Measurements from ENCODE around the gene AP1S2.
"Not testable (repeated sequence)": the region's sequence is repeated elsewhere in the genome, so short reads cannot be mapped to it uniquely, and the experiment has no call there.

The AP1S2 gene

GRCh38 chrX:15854712-15855567 is at the start of gene AP1S2:
Gene AP1S2 (minus strand): TSS chrX:15854813. CDS start chrX:15852524, 2,289 bp downstream.
- peak; percentile 75 for DNase-seq

GRCh38 chrX:15903186-15903681 is 48.6 kb upstream of the AP1S2 start:
- DNase-seq = no peak

DNA sequence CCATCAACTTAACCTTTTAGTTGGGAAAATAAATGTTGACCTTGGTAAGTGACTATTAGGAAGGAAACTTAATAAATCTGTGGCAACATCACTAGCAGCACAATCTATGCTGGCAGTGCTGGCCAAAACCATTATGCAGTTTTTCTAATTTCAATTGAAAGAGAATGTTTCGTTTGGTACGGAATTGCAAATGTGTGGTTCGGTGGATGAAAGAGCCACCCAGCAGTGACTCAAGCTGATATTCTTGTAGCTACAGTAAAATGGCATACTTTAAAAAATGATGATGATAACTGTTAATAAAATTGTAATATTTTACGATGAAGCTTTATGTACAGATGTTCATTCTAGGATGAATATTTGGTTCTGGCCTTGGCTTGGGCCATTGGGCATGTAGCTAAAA is 40.7 kb upstream of the AP1S2 start:
- no peak for DNase-seq

DNA sequence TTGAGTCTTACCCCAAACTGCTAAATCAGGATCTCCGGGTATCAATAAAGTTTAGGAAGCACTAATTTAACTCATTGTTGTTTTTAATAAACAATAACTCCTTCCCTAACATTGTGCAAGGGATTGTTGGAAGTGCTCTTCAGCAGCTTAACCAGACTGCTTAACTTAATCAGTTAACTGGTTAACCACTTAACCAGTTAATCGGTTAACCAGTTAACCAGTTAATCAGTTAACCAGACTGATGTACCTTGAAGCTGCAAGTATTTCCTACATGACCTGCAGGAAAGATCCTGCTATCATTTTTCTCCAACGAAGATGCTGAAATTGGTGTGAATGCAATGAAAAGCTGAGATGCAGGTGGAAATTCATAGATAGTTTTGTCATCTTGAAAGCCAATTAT is 40.1 kb upstream of the AP1S2 start:
- no peak for DNase-seq

GRCh38 chrX:15890463-15890862 is 35.9 kb upstream of the AP1S2 start:
- DNase-seq = no peak

DNA sequence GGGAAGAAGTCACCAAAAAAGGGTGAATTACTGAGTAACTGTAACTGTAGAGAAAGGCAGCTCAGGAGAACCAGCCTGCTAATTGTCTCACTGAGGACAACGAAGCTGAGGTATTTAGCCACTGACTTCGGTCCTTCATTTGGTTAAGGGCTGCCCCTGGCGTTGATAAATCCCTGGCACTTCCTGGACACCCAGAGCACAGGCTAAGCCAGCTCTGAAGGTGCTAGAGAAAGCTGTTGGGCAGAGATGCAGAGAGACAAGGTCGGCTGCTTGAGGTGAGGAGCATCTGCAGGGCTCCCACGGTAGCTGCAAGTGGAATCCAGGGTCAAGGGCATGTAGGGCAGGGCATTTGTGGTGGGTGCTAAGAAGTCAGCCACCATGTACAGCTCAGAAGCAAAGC is 33.4 kb upstream of the AP1S2 start:
- no peak for DNase-seq

- no peak for DNase-seq
Observed at GRCh38 chrX:15883540-15883863, 28.9 kb upstream of the AP1S2 start.

DNA sequence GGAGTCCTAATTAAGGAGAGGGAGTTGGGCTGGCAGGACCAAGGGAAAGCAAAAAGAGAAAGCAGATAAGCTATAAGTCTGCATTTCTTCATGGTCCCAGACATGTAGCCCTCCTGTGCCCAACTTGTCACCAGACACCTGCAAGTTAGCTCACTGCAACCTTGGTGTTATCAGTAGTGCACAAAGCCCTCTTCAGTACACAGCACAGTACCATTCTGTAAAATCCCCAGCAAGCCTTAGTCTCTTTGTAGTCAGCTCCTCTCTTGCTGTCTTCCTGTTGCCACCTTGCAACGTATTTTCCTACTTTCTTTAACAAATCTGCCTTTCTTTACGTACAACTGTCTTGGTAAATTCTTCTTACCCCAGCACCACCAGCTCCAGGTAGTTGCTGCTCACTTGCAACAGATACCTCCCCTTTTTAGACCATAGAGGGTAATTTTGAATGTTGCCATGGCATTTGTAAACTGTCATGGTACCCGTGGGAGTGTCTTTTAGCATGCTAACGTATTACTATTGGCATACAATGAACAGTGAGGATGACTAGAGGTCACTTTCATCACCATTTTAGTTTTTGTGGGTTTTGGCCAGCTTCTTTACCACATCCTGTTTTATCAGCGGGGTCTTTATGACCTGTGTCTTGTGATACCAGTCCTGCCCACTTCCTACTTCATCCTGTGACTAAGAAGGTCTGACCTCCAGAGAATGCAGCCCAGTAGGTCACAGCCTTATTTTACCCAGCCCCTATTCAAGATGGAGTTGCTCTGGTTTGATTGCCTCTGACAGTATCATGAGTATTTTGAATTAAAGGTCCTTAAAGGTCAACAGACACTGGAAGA is 28.3 kb upstream of the AP1S2 start:
- DNase-seq = no peak

DNA sequence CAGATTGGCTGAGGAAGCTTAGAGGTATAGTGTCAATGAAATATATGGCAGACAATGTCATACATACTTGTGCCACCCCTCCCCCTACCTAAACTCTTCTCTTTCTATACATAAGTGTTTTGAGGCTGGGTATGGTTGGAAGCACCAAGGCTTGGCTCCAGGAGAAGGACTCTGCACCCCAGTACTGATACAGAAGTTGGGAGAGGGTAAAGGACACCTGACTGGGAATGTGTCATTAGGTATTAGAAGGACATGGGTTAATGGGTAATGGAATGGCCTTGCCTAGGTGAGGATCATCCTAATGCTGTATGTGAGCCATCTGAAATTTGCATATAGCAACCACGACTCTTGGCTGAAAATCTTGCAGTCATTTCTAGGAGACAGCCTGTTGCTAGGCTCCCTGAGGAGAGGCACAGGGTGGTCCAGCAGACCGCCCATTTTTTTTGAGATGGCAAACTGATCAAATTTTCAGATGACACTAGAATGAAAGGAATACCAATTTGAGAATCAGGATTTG is 26.8 kb upstream of the AP1S2 start:
- no peak for DNase-seq

GRCh38 chrX:15877914-15878313 is 23.3 kb upstream of the AP1S2 start:
- not testable (repeated sequence) for DNase-seq

DNA sequence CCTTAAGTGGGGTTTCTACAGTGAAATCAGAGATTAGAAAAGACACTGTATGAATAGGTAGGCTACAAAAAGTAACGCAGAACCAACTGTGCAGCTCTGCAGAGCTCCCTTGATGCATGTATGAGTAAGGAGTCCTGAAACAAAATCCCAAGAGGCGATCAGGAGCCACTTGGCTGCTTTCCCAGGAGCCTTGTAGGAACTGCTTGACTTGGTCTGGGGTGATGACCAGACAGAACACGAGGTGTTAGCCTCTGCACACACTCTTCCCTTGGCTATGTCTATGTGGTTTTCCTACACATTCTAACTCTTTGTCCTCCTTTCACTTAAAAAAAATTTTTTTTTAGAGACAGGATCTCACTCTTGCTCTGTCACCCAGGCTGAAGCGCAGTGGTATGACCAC is 22.8 kb upstream of the AP1S2 start:
- DNase-seq = no peak

GRCh38 chrX:15874672-15875071 is 20.1 kb upstream of the AP1S2 start:
- no peak for DNase-seq

GRCh38 chrX:15873566-15873965 is 19.0 kb upstream of the AP1S2 start:
- DNase-seq = no peak

GRCh38 chrX:15870310-15870709 is 15.7 kb upstream of the AP1S2 start:
- DNase-seq = no peak

DNA sequence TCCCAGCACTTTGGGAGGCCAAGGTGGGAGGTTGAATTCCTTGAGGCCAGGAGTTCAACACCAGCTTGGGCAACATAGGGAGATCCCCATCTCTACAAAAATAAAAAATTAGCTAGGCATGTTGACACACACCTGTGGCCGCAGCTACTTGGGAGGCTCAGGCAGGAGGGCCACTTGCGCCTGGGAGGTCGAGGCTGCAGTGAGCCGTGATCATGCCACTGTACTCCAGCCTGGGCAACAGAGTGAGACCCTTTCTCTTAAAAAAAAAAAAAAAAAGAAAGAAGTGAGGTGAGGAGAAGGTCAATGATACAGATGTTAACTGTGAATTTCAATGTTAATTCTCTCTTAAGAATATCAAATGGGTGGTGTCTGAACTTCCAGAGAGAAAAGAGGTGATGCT is 15.1 kb upstream of the AP1S2 start:
- no peak for DNase-seq

DNA sequence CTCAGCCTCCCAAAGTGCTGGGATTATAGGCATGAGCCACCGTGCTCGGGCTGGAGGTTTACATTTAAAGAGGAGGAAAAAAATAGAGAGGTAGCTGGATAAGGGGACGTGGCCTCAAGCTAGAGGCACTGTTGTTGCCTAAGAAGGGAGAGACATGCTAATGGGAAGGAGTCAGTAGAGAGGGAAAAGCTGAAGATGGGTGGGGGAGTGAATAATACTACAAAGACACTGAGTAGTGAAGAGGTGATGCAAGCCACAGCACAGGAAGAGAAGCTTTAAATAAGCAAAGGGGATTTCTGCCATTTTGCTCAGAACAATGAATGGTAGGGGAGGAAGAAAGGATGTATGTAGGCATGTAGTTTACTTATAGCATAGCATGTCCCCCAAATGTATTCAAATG is 11.5 kb upstream of the AP1S2 start:
- DNase-seq = no peak

DNA sequence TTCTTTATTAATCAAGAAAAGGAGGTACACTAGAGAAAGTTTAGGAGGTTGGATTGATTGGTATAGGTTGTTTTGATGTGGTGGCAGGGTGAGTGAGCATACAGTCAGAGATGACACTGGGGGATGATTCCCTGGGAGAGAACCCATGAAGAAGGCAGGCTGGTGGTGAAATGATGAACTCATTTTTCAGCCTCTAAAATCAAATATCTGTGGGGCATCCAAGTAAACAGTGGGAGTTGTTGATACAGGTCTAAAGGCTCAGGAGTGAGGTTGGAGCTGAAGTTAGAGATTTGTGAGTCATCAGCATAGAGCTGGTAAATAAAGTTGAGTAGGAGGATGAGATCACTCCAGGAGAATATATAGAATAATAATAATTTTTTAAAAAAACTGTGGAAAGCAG is 10.0 kb upstream of the AP1S2 start:
- no peak for DNase-seq

GRCh38 chrX:15864023-15864422 is 9.4 kb upstream of the AP1S2 start:
- DNase-seq = no peak

DNA sequence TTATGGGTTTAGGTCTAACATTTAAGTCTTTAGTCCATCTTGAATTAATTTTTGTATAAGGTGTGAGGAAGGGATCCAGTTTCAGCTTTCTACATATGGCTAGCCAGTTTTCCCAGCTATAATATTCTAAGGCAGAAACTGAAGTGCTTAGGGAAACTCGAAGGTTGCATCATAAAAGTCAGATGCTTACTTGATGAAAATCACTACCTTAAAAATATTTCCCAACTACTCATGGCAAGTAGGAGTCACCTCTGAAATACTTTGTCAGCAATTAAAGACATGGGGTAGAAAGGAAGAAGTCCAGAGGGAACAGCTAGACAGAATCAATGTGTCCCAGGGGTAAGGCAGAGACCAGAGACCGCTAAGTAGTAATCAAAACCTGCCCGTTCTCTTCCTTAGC is 6.3 kb upstream of the AP1S2 start:
- no peak for DNase-seq

DNA sequence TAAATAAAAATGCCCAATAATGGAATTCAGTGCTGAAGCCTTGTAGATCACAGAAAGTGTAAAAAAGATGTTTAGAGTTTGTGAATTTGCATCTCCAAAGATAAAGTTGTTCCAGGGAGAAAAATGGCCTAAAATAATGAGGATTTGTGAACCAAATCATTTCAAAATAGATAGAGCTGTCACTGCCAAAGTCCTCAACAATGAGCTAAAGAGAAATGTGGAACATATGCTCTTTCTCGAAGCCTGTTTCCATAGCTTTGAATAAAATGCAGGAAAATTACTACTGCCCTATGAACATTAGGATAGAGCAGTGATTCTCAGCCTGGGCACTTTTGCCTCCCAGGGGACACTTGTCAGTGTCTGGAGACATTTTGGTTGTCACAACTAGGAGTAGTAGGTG is 3.4 kb upstream of the AP1S2 start:
- no peak for DNase-seq

DNA sequence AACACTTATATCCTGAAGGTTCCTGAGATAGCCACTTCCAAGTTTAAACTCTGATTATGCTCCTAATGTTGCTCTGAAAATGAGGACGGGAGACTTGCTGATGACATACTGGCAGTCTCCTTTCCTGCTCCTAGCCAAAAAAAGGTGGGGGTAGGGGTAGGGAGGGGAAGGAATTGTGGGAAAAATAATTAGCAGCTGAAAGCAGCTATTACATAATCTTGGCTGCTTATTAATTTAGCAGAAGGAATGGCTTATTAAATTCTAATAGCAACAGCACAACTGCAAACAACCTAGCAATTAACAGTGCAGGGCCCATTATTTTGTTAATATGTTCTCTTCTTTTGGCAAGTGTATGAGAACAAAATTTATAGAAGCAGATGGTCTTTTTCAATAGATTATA is 2.0 kb upstream of the AP1S2 start:
- DNase-seq = no peak

DNA sequence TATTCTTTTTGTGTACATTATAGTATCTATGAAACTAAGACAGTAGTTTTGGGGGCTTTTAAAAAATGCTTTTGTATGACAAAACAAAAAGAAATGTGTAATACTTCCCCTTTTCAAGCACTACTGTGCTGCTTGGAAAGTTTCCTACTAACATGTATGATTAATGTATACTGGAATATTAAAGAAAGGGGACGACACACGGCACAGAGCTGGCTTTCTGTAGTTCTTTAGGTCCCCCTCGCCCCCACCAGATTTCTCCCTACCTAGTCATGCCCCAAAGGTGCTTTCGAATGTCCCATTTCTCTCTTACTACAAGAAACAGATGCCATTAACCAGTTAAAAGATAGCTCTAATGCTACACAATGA is 1.6 kb upstream of the AP1S2 start:
- DNase-seq = no peak

GRCh38 chrX:15855568-15856221 is 1.1 kb upstream of the AP1S2 start:
- no peak for DNase-seq

All from 8988T (cell line).